T-helper 2 cell treated with Interferon-gamma antibody and Interleukin-4, amounts not matched to agents 100 ng/mL and 5 ng/mL, for 36 hours (primary cell): ENCODE measurements around the gene CDH4. TPM values are rescaled to one million over a fixed set of nuclear protein-coding genes. Genes with fewer than 3 reads are reported as not detected.

ENCODE experiments used
- intact Hi-C: fragments of 100-400 bp; cut with micrococcal nuclease; formaldehyde crosslinking; loops from one replicate; pipeline ENCODE4 v1.15.1; 2023
- total RNA-seq: library from RNA; stranded (reverse); gene quantifications from 2 replicates; pipeline ENCODE4 v1.2.3, GENCODE V29; 2022

The CDH4 gene
- total RNA-seq, 1 donor from 2014 or later = not detected

GRCh38 chr20:61514396-61514795 is 262.3 kb downstream of the CDH4 start:
- intact Hi-C loops = no loop called here

GRCh38 chr20:61514805-61515505 is 262.9 kb downstream of the CDH4 start:
- intact Hi-C loops = no loop called here

DNA sequence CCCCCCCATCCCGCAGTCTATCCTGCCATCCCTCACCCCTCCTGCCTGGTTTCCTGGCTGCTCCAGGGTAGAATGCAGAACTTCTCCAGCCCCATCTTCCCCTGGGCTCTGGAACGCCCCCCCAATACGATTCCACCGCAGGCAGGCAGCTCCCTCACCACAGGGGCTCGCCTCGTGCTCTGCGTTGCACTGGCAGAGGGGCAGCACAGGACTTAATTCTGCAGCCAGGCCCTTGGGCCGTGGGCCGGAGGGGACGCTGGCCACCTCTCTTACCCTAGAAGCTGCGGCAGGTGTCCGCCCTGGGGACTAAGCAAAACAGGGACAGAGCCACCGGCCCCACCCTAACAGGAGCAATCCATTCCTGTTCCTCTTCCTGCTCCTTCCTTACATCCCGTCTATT is 263.9 kb downstream of the CDH4 start:
- intact Hi-C loops = no loop called here

GRCh38 chr20:61516346-61517208 is 264.5 kb downstream of the CDH4 start:
- intact Hi-C loops = no loop called here

DNA sequence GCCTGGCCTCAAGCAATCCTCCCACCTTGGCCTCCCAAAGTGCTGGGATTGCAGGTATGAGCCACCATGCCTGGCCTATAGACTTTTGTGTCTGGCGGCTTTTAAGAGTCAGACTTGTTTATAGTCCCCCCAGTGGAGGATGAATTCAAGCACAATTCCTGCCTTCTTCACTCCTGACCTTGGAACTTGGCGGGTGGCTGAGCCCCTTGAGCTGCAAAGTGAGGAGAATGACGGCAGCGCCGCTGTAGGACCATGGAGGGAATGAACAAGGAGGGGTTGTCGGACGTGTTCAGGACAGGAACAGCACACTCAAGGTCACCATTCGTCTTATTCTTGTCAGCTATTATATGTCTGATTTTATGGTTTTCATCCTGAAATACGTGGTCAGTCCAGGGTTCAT is 265.4 kb downstream of the CDH4 start:
- intact Hi-C loops = no loop called here

GRCh38 chr20:61518424-61518951 is 266.4 kb downstream of the CDH4 start:
- intact Hi-C loops = no loop called here

DNA sequence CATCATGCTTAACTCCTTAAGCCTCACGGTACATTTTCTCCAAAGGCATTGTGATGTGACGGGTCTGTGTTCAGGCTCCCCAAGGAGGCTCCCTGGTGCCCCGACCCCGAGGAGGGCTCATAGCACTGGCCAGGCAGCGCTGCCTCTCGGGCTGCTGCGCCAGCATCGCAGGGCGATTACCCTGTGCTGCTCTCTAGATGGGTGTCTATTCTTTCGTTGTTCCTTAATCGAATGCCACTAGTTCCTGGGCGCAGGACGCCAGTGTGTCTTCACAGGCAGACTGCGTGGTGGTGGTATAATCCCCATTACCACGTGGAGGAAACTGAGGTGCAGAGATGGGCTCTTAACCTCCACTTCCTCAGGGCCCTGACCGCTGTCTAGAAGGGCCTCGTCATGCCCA is 267.4 kb downstream of the CDH4 start:
- intact Hi-C loops = no loop called here

DNA sequence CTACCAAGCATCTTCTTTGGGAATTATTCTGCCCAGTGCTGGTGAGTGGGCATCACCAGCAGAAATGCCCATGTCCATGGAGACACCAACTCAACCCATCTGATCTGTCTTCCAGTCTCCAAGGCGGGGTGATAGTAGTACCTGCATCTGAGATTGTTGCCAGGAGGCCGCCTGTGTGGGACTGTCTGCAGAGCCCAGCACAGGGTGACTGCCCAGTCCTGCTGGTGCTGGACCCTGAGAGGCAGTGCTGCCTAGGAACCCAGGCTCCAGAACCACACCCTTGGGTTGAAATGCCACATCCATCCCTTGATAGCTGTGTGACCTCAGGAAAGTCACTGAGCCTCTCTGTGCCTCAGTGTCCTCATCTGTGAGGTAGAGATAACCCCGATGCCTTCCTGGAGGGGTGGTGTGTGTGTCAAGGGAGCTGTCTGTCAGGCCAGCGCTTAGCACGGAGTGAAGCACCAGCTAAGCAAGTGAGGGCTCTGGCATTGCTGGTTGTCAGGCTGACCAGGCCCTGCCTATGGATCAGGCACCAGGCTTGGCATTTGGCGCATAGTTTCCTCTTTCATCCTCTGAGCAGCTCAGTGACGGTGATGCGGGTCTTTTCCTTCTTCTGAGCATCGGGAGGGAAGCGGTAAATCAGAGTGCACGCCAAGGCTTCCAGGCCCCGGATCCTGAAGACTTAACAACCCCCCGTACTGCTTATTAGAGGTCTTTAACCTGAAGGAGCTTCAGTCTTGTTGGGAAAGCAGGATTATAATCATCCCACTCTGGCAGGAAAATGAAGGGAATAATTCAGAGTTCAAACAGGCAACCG is 268.2 kb downstream of the CDH4 start:
- intact Hi-C loops = no loop called here

- intact Hi-C loops = no loop called here
These were observed 268.9 kb downstream of the CDH4 start for GRCh38 chr20:61520893-61521460.

GRCh38 chr20:61521687-61522420 is 269.8 kb downstream of the CDH4 start:
- intact Hi-C loops = no loop called here

DNA sequence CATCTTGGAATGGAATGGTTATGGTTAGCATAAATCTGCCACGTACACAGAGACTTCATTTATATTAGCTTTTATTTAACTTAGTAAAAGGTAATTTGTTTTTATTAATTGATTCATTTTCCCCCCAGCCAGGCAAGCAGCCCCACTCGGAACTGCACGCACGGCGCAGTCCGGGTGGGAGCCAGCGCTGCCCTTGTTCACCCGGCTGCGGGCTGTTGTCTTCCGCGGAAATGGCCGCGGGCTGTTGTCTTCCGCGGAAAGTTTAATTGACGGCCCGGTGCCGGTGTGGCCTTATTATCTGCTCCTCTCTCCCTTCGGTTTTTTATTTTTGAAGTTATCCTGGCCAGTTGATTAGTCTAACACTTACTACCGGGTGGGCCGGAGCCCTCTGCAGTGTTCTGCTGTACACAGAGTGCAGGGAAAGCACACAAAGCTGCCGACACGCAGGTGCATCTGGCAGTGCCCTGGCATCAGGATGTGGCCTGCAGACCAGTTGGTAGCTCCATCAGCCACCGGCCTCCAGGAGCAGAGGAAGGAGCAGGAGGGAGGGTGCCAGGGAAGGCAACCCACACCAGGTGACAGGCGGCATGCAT is 270.5 kb downstream of the CDH4 start:
- intact Hi-C loops = no loop called here

GRCh38 chr20:61523145-61523544 is 271.1 kb downstream of the CDH4 start:
- intact Hi-C loops = no loop called here

GRCh38 chr20:61524951-61525666 is 273.0 kb downstream of the CDH4 start:
- intact Hi-C loops = no loop called here

GRCh38 chr20:61525781-61526431 is 273.8 kb downstream of the CDH4 start:
- intact Hi-C loops = no loop called here

- intact Hi-C loops = no loop called here
These were observed 274.8 kb downstream of the CDH4 start for GRCh38 chr20:61526907-61527306.

- intact Hi-C loops = no loop called here
These were observed 275.6 kb downstream of the CDH4 start for GRCh38 chr20:61527626-61528025.

DNA sequence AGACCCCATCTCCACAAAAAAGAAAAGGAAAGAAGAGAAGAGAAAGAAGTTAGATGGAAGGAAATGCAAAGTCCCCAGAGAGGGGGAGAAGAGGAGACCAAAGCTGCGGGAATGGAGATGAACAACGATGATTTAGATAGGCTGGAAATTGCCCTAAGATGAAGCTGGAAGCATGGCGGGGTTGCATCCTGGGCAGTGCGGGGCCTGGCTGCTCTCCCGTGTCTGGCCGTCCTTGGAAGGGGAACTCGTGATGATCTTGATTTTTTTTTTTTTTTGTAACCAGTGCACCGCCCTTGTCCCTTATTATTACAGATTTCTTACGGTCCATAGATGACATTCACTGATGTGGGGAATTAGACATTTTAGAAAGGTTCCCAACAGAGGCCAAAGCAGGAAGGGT is 276.5 kb downstream of the CDH4 start:
- intact Hi-C loops = no loop called here

DNA sequence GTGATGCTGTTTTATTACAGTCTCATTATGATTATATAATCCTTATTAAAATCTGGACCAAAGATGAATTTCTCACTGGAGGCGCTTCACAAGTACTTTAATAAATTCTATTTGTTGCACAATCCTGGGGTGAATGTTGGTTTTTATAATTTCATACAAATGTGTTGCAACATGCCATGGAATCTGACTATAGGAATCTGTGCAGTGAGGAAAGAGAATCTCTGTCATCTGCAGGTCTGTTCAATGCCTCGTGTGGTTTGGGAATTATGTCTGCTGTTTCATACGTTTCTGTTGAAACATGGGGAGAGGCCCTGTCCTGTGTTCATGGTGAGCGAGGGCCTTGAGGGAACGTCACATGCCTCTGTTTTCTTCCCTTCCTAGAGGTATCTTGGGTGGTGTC is 277.3 kb downstream of the CDH4 start:
- intact Hi-C loops = no loop called here
